Measurements from ENCODE around the gene GDPD5. TPM values are rescaled to one million over a fixed set of nuclear protein-coding genes. Genes with fewer than 3 reads are reported as not detected.

Gene GDPD5
- total and polyA plus RNA-seq, 9 of the 15 experiments (the other 6 are each of a cell fraction or from before 2014, with no cell fraction given): 0.32 to 27.3 (median 8.0) TPM

- TF ChIP-seq ZNF165 (CRISPR knock-in tag; IDR thresholded peaks at IDR 0.05; ENCODE audit: borderline replicate concordance) (no peak), SRF (CRISPR knock-in tag; IDR thresholded peaks at IDR 0.05) (no peak), KDM4B (IDR thresholded peaks at IDR 0.05; ENCODE audit: borderline replicate concordance in 2 of 2, low read depth in 1 of 2) (no peak), MED1 (CRISPR knock-in tag; IDR thresholded peaks at IDR 0.05; ENCODE audit: borderline replicate concordance) (no peak), SIRT6 (IDR thresholded peaks at IDR 0.05; ENCODE audit: low read depth, low read length) (no peak), SLC30A9 (CRISPR knock-in tag; IDR thresholded peaks at IDR 0.05) (no peak), ESRRA (IDR thresholded peaks at IDR 0.05; ENCODE audit: borderline replicate concordance, low read depth) (peak; percentile 23; the same call in 1 of the 2 replicates), IRF9 (tag; IDR thresholded peaks at IDR 0.05) (no peak), EWSR1 (IDR thresholded peaks at IDR 0.05; ENCODE audit: borderline replicate concordance, low read depth, partially characterized antibody) (no peak), ZFP36 (IDR thresholded peaks at IDR 0.05; ENCODE audit: low read depth, low read length, partially characterized antibody) (peak; percentile 97), ZKSCAN3 (CRISPR knock-in tag; IDR thresholded peaks at IDR 0.05) (no peak), TCF3 (CRISPR knock-in tag; IDR thresholded peaks at IDR 0.05) (no peak; the same call in 1 of the 2 replicates), YBX1 (IDR thresholded peaks at IDR 0.05) (no peak), E2F4 (CRISPR knock-in tag; IDR thresholded peaks at IDR 0.05; ENCODE audit: low read depth) (no peak), ZNF263 (CRISPR knock-in tag; IDR thresholded peaks at IDR 0.05; ENCODE audit: borderline replicate concordance) (no peak), NFYB (IDR thresholded peaks at IDR 0.05; ENCODE audit: extremely low read depth, insufficient read length) (no peak), HNRNPLL (IDR thresholded peaks at IDR 0.05; ENCODE audit: low read depth, low read length, poor library complexity, severe bottlenecking) (no peak), PHB (CRISPR knock-in tag; IDR thresholded peaks at IDR 0.05) (no peak; the same call in 1 of the 2 replicates), ZNF699 (CRISPR knock-in tag; IDR thresholded peaks at IDR 0.05; ENCODE audit: insufficient replicate concordance) (no peak), KDM2B (CRISPR knock-in tag; IDR thresholded peaks at IDR 0.05) (no peak), MTA1 (IDR thresholded peaks at IDR 0.05; ENCODE audit: borderline replicate concordance) (no peak), SMARCB1 (IDR thresholded peaks at IDR 0.05; ENCODE audit: insufficient read length, low read depth) (no peak)
- TF ChIP-seq, protein P1, sequence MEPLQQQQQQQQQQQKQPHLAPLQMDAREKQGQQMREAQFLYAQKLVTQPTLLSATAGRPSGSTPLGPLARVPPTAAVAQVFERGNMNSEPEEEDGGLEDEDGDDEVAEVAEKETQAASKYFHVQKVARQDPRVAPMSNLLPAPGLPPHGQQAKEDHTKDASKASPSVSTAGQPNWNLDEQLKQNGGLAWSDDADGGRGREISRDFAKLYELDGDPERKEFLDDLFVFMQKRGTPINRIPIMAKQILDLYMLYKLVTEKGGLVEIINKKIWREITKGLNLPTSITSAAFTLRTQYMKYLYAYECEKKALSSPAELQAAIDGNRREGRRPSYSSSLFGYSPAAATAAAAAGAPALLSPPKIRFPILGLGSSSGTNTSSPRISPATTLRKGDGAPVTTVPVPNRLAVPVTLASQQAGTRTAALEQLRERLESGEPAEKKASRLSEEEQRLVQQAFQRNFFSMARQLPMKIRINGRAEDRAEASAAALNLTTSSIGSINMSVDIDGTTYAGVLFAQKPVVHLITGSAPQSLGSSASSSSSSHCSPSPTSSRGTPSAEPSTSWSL (CRISPR knock-in tag; IDR thresholded peaks at IDR 0.05; ENCODE audit: borderline replicate concordance): no peak
- TF ChIP-seq, protein P2, sequence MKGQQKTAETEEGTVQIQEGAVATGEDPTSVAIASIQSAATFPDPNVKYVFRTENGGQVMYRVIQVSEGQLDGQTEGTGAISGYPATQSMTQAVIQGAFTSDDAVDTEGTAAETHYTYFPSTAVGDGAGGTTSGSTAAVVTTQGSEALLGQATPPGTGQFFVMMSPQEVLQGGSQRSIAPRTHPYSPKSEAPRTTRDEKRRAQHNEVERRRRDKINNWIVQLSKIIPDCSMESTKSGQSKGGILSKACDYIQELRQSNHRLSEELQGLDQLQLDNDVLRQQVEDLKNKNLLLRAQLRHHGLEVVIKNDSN (CRISPR knock-in tag; IDR thresholded peaks at IDR 0.05): no peak
These were observed 33.5 kb upstream of the GDPD5 start (continued) for GRCh38 chr11:75558939-75559843.
